Astrocyte of the spinal cord (primary cell): Measurements from ENCODE around the gene PCDHGA12.
"Not testable (repeated sequence)": the region's sequence is repeated elsewhere in the genome, so short reads cannot be mapped to it uniquely, and the experiment has no call there.

Source experiments
- DNase-seq: peaks from one replicate; pipeline ENCODE4 v3.0.0; 2011; ENCODE audit warnings: low read depth, low spot score
- H3K4me3 ChIP-seq: 2 replicates; pipeline ENCODE4 v1.5.1; 2011; ENCODE audit warnings: low read depth, mild to moderate bottlenecking, low read length, moderate library complexity
- CTCF ChIP-seq: IDR thresholded peaks from 2 replicates; pipeline ENCODE4 v1.5.1; 2012; ENCODE audit warnings: low read depth, mild to moderate bottlenecking, low read length, inconsistent platforms
- in situ Hi-C: cut with HindIII; loops from 2 replicates; pipeline ENCODE4 v1.10.0; 2017; ENCODE audit warnings: low sequenced_read_pairs

Gene PCDHGA12

GRCh38 chr5:141430332-141431113 lies at the start of gene PCDHGA12:
Gene PCDHGA12, plus strand, starts transcription at chr5:141430507. Its CDS starts 253 bp downstream, at chr5:141430760.
- TF ChIP-seq CTCF, result peak; percentile 63
- peak; percentile 91 for DNase-seq
- H3K4me3 ChIP-seq, result peak within 1 kb of the TSS; percentile 37
- in situ Hi-C loops, result no loop called here

- in situ Hi-C loops, result no loop called here
- TF ChIP-seq CTCF, result peak; percentile 59
- H3K4me3 ChIP-seq, result peak within 1 kb of the TSS; percentile 46
- DNase-seq, result peak; percentile 56
Measured at GRCh38 chr5:141382469-141383294, 47.6 kb upstream of the PCDHGA12 start, which contains the start of gene PCDHGA7. Gene PCDHGA7, plus strand, starts transcription at chr5:141382742. Its CDS starts 158 bp downstream, at chr5:141382900.

GRCh38 chr5:141383345-141383744 lies 47.0 kb upstream of the PCDHGA12 start:
- no peak for TF ChIP-seq CTCF
- in situ Hi-C loops, result no loop called here

GRCh38 chr5:141384471-141385267 lies 45.6 kb upstream of the PCDHGA12 start:
- no peak overlapping the region for H3K4me3 ChIP-seq
- no peak for DNase-seq
- TF ChIP-seq CTCF, result no peak
- in situ Hi-C loops, result no loop called here

More at GRCh38 chr5:141383345-141383744, 47.0 kb upstream of the PCDHGA12 start:
- no peak for DNase-seq
- peak overlapping the region; percentile 46 for H3K4me3 ChIP-seq

GRCh38 chr5:141387557-141388311 lies 42.6 kb upstream of the PCDHGA12 start, which contains the start of gene PCDHGB4:
Gene PCDHGB4, plus strand, starts transcription at chr5:141387698. Its CDS starts 187 bp downstream, at chr5:141387885.
- in situ Hi-C loops, result not testable (repeated sequence)
- peak within 1 kb of the TSS; percentile 33 for H3K4me3 ChIP-seq
- DNase-seq, result peak; percentile 55
- TF ChIP-seq CTCF, result peak; percentile 53
